Effector CD8-positive, alpha-beta T cell (primary cell): ENCODE results near the gene RNU1-2.
"Not testable (repeated sequence)": the region's sequence is repeated elsewhere in the genome, so short reads cannot be mapped to it uniquely, and the experiment has no call there.

Experiments used
- DNase-seq: peaks from one replicate; lab custom pipeline; 2025; lab: John Stamatoyannopoulos, UW

RNU1-2 gene

DNA sequence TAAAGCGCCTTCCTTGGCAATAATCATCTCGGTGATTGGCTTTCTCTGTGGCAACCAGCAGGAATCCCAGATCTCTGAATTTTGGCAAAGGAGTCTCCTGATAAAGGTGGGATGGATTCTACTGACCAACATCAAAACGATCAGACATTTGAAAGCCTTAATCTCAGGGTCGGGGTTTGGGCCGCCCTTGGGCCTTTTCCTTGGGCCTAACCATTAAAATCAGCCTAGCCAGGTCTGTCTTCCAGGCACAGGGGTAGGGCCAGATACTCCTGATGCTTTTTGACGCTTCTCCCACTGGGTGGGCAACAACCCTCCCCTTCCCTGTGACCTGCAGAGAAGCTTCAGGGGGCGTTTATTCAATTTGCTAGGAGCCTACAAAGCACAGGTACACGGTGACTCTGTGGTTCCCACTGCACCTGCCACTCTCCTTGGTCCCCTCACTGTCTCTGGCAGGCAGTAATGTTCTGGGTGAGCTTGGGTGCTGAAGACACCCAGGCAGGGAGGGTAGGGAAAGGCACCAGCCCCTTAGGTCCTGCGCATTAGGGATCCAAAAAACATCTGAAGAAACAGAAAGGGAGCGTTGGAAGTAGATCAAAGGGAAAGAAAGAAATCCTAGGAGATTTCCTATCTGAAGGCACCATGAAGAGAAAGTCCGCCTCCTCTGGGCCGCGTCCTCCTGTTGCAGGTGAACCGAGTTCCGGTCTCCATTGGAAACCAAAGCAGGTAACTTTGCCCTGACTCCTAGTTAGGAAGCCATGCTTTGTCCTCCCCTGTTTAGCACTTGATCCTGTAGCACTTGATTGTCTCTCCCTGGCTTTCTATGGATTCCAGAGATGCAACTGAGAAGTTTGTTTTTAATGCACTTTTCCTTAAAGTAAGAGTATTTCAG, 12.3 kb downstream of the RNU1-2 start:
- DNase-seq = no peak

GRCh38 chr1:16911851-16912721, 16.3 kb downstream of the RNU1-2 start:
- DNase-seq = not testable (repeated sequence)

DNA sequence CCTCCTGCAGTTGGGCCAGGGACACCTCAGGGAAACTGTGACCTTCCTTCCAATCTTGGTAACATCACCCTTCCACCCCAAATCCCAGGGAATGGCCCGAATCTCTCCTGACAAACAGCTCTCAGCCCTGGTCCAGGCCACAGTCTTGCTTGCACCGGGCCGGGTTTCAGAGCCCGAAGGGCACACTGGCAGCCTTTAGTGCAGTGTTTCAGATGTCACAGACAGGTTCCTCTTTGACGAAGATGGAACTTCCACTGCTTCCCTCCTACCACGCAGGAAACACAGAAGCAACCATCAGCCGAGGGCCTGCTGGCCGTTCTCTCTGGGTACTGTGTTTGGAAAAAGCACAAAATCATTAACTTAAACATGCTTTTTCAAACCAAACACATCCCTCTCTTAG, 17.0 kb downstream of the RNU1-2 start:
- DNase-seq = not testable (repeated sequence)

- DNase-seq = no peak
Observed at GRCh38 chr1:16913181-16913832, 17.5 kb downstream of the RNU1-2 start.

GRCh38 chr1:16913833-16914662, 18.3 kb downstream of the RNU1-2 start:
- DNase-seq = peak; percentile 90

- DNase-seq = not testable (repeated sequence)
Observed at GRCh38 chr1:16914928-16915626, 19.3 kb downstream of the RNU1-2 start.

DNA sequence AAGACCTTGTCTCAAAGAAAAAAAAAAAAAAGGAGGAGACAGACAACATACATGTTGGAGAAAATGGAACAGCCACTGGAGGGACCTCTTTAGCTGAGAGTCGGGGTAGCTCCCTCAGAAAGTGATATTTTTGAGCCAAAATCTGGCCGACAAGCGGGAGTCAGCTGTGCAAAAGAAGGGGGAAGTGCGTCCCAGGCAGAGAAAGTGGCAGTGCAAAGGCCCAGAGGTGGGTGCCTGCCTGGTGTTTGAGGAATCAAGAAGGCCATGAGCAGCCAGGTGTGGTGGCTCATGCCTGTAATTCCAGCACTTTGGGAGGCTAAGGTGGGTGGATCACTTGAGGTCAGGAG, 19.8 kb downstream of the RNU1-2 start:
- no peak for DNase-seq

DNA sequence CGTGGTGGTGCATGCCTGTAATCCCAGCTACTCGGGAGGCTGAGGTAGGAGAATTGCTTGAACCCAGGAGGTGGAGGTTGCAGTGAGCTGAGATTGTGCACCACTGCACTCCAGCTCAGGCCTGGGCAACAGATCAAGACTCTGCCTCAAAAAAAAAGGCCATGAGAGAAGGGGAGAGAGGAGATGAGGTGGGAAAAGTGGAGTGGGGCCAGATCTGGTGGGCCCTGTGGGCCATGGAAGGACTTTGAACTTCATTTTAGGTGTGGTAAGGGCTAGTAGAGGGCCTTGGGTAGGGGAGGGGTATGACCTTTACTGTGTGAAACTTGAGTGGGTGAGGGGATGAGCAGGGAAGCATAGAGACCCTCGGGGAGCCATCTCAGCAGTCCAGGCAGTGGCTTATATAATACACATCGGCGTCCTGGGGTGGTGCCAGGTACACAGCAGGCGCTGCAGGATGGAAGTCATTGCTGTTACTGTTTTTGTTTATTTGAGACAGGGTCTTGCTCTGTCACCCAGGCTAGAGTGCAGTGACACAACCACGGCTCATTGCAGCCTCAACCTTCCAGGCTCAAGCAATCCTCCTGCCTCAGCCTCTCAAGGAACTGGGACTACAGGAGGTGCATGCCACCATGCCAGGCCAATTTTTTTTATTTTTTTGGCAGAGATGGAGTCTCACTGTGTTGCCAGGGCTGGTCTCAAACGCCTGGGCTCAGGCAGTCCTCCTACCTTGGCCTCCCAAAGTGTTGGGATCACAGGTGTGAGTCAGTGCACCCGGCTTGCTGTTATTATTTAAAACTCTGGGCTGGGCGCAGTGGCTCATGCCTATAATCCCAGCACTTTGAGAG, 20.5 kb downstream of the RNU1-2 start:
- DNase-seq = not testable (repeated sequence)

DNA sequence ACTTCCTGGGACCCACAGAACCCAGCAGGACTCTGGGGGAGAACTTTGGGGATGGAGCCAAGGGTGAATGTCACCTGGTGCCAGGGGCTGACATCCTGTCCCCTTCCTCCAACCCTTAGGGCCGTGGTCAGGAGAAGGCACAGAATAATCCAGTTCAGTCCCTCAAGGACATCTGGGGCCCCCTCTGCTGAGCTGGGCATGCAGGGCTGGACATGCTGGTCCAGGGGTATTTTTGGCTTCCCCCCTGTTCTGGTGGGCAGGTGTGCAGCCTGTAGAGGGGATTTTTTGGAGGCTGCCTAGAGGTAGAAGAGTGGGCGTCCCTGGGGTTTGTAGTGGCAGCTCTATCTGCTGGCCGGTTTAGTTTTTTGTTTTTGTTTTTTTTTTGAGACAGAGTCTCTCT, 22.6 kb downstream of the RNU1-2 start:
- no peak for DNase-seq

GRCh38 chr1:16918936-16919665, 23.3 kb downstream of the RNU1-2 start:
- not testable (repeated sequence) for DNase-seq

GRCh38 chr1:16920951-16921350, 25.2 kb downstream of the RNU1-2 start:
- DNase-seq = no peak

GRCh38 chr1:16921391-16922185, 25.8 kb downstream of the RNU1-2 start, which contains the start of gene CROCC:
Gene CROCC, plus strand, starts transcription at chr1:16921931. Its CDS starts 88 bp downstream, at chr1:16922019.
- peak; percentile 26 for DNase-seq

DNA sequence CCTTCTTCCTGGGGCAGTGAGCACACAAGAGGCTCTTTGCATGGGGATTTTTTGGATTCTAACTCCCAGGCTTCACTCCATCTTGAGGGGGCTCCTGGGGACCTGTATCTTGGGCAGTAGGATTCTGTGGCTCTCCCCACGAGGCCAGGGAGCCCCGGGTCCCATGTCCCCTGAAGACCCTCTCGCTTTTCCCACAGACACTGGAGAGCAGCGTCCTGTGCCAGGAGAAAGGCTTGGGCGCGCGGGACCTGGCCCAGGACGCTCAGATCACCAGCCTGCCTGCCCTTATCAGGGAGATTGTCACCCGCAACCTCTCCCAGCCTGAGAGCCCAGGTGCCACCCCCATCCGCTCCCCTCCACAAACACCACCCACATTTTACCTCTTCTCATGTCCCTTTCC, 26.7 kb downstream of the RNU1-2 start:
- no peak for DNase-seq

DNA sequence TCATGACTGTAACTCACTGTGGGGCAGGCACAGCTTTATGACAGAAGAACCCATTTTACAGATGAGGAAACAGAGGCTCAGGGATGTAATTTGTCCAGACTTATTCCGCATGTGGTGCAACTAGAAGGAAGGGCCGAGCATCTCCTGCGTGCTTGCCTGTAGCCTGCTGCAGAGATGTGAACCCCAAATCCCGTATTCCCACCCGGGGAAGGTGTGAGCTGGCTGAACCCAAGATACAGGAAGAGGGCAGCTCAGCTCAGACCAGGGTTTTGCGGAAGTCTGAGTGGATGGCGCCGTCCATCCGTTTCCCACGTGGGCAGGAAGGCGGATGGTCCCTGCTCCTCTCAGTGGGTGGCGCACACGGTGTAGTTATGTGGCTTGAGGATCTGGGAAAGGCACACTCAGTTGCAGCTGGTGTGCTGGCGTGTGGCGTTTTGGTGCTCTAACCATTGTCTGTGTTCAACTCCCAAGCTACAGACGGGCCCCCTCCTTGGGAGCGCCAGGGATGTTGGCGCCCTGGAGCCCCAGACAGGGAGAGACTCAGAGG, 27.2 kb downstream of the RNU1-2 start:
- DNase-seq = no peak

- DNase-seq = no peak
Observed at GRCh38 chr1:16924216-16924918, 28.6 kb downstream of the RNU1-2 start.

GRCh38 chr1:16924919-16925477, 29.2 kb downstream of the RNU1-2 start:
- no peak for DNase-seq
